ENCODE results near the gene SLC22A5.

SLC22A5 gene

DNA sequence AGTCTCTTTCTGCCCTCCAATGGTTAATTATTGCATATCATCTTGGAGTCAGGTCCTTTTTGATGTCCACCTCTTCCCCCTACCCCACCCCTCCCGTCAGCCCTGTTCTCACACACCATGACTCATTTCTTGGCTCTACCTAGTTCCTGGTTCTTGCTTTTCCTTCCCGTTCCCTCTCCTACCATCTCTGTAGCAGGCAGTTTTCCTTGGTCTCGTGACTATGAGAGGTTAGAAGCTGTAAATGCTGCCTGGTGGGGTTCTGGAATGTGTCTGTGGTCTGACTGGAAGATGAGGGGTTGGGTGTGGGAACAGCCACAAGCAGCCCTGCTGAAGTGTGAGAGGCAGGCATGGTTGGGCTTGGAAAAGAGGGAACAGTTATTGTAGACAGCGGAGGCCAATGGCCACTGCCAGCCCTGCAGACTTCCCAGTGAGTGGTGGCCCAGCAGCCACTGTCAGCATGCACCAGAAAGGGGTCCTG, 18.2 kb downstream of the SLC22A5 start:
- Histone ChIP-seq H3K4me2 (ENCODE audit: low read length) (no peak overlapping the region), H4K20me1 (ENCODE audit: insufficient read depth, low read length) (no peaks in the 10 kb centered on the region), H3K27ac (ENCODE audit: low read depth, low read length, poor library complexity, severe bottlenecking) (no peak overlapping the region), H3K27me3 (ENCODE audit: insufficient read depth, low read length) (no peaks in the 10 kb centered on the region), H3K79me2 (ENCODE audit: insufficient read depth, low read length) (no peaks in the 10 kb centered on the region), H3F3A (ENCODE audit: insufficient read depth, low read length) (no peaks in the 10 kb centered on the region), H2AFZ (ENCODE audit: low read length) (no peak overlapping the region), H3K4me3 (ENCODE audit: low read depth, low read length, poor library complexity, severe bottlenecking) (no peak overlapping the region), H3K36me3 (ENCODE audit: insufficient read depth, low read length) (no peaks in the 10 kb centered on the region), H3K9ac (ENCODE audit: low read length) (no peak overlapping the region), H3K9me2 (ENCODE audit: low read depth, low read length) (no peaks in the 10 kb centered on the region), H3K9me3 (ENCODE audit: low read length) (no peaks in the 10 kb centered on the region), H3K4me1 (ENCODE audit: insufficient read depth, low read length, severe bottlenecking) (no peaks in the 10 kb centered on the region)
- TF ChIP-seq, protein P1, sequence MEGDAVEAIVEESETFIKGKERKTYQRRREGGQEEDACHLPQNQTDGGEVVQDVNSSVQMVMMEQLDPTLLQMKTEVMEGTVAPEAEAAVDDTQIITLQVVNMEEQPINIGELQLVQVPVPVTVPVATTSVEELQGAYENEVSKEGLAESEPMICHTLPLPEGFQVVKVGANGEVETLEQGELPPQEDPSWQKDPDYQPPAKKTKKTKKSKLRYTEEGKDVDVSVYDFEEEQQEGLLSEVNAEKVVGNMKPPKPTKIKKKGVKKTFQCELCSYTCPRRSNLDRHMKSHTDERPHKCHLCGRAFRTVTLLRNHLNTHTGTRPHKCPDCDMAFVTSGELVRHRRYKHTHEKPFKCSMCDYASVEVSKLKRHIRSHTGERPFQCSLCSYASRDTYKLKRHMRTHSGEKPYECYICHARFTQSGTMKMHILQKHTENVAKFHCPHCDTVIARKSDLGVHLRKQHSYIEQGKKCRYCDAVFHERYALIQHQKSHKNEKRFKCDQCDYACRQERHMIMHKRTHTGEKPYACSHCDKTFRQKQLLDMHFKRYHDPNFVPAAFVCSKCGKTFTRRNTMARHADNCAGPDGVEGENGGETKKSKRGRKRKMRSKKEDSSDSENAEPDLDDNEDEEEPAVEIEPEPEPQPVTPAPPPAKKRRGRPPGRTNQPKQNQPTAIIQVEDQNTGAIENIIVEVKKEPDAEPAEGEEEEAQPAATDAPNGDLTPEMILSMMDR (IDR thresholded peaks at IDR 0.05; ENCODE audit: low read length) = no peak
- no peak for TF ChIP-seq EZH2 (IDR thresholded peaks at IDR 0.05; ENCODE audit: borderline replicate concordance, low read length)

DNA sequence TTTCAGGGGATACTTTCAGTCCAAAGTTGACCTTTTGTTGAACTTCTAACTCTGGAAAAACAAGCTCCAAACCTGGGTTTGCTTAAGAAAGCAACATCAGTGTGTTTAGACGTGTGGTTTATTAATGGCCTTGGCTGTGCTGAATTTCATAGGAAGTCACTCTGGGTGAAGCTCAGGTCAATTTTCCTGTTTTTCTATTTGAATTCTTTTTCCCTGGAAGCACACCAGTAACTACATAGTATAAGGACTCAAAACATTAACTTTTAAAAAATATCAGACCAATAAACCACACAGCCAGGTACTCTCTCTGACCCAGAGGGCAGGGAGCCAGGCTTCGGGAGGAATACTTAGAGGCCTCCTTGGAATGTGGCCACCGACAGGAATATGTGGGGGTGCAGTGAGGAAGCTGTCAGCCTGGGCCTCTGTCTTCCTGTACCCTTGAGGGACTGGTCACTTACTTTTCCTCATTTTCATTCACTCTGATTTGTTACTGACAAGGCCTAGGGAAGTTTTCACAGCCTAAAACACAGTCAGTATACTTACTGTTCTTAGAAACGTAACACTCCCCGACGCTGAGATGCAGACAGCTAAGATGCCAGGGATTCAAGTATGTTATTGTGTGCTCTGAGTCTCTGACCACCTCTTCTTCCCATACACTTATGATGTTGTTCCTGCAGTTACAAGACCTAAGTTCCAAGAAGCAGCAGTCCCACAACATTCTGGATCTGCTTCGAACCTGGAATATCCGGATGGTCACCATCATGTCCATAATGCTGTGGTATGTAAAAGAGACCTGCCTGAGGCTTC, 18.9 kb downstream of the SLC22A5 start:
- Histone ChIP-seq H3F3A (ENCODE audit: insufficient read depth, low read length) (no peaks in the 10 kb centered on the region), H3K4me3 (ENCODE audit: low read depth, low read length, poor library complexity, severe bottlenecking) (no peak overlapping the region), H3K79me2 (ENCODE audit: insufficient read depth, low read length) (no peaks in the 10 kb centered on the region), H3K27ac (ENCODE audit: low read depth, low read length, poor library complexity, severe bottlenecking) (no peak overlapping the region), H3K27me3 (ENCODE audit: insufficient read depth, low read length) (no peaks in the 10 kb centered on the region), H3K9ac (ENCODE audit: low read length) (no peak overlapping the region), H4K20me1 (ENCODE audit: insufficient read depth, low read length) (no peaks in the 10 kb centered on the region), H2AFZ (ENCODE audit: low read length) (no peak overlapping the region), H3K4me2 (ENCODE audit: low read length) (no peak overlapping the region), H3K36me3 (ENCODE audit: insufficient read depth, low read length) (no peaks in the 10 kb centered on the region), H3K4me1 (ENCODE audit: insufficient read depth, low read length, severe bottlenecking) (no peaks in the 10 kb centered on the region), H3K9me2 (ENCODE audit: low read depth, low read length) (no peaks in the 10 kb centered on the region), H3K9me3 (ENCODE audit: low read length) (no peaks in the 10 kb centered on the region)
- TF ChIP-seq EZH2 (IDR thresholded peaks at IDR 0.05; ENCODE audit: borderline replicate concordance, low read length) = no peak
- TF ChIP-seq, protein P1 (IDR thresholded peaks at IDR 0.05; ENCODE audit: low read length) = no peak

DNA sequence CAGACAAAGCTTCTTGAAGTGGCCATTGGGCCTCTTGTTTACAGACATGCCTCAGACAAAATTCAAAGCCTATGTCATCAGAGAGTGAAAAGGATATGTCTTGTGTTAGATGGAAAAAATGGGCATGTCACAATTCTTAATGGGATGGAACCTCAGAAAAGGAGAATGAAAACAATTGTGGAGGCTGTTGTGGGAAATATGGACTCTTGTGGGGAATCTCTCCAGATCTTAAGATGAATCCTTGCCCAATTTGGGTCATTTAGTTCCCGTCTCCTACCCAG, 19.5 kb downstream of the SLC22A5 start:
- Histone ChIP-seq H3K4me2 (ENCODE audit: low read length) (no peak overlapping the region), H3K4me1 (ENCODE audit: insufficient read depth, low read length, severe bottlenecking) (no peaks in the 10 kb centered on the region), H3K9ac (ENCODE audit: low read length) (no peak overlapping the region), H3K9me3 (ENCODE audit: low read length) (no peaks in the 10 kb centered on the region), H3K4me3 (ENCODE audit: low read depth, low read length, poor library complexity, severe bottlenecking) (no peak overlapping the region), H3K27ac (ENCODE audit: low read depth, low read length, poor library complexity, severe bottlenecking) (no peak overlapping the region), H3K9me2 (ENCODE audit: low read depth, low read length) (no peaks in the 10 kb centered on the region), H4K20me1 (ENCODE audit: insufficient read depth, low read length) (no peaks in the 10 kb centered on the region), H3K27me3 (ENCODE audit: insufficient read depth, low read length) (no peaks in the 10 kb centered on the region), H2AFZ (ENCODE audit: low read length) (no peak overlapping the region), H3K36me3 (ENCODE audit: insufficient read depth, low read length) (no peaks in the 10 kb centered on the region), H3K79me2 (ENCODE audit: insufficient read depth, low read length) (no peaks in the 10 kb centered on the region), H3F3A (ENCODE audit: insufficient read depth, low read length) (no peaks in the 10 kb centered on the region)
- no peak for TF ChIP-seq EZH2 (IDR thresholded peaks at IDR 0.05; ENCODE audit: borderline replicate concordance, low read length)
- TF ChIP-seq, protein P1 (IDR thresholded peaks at IDR 0.05; ENCODE audit: low read length) = no peak

Measured in OCI-LY1 (cell line).